GM19240 (cell line): ENCODE data around the gene KDM8.

ENCODE experiments used
- DNase-seq: peaks from one replicate; pipeline ENCODE4 v3.0.0; 2011; ENCODE audit warnings: low spot score; ENCODE audit not compliant: insufficient read length

KDM8 gene

GRCh38 chr16:27229891-27230470 is 26.7 kb downstream of the KDM8 start:
- DNase-seq, result no peak

GRCh38 chr16:27230562-27231001 is 27.3 kb downstream of the KDM8 start:
- no peak for DNase-seq

GRCh38 chr16:27231692-27232060 is 28.4 kb downstream of the KDM8 start:
- DNase-seq, result no peak

GRCh38 chr16:27232061-27232900 is 29.0 kb downstream of the KDM8 start:
- no peak for DNase-seq

GRCh38 chr16:27232901-27233625 is 29.7 kb downstream of the KDM8 start:
- DNase-seq, result no peak

GRCh38 chr16:27233731-27234130 is 30.4 kb downstream of the KDM8 start:
- no peak for DNase-seq

- no peak for DNase-seq
Measured at GRCh38 chr16:27234171-27234570, 30.8 kb downstream of the KDM8 start.

GRCh38 chr16:27234603-27235002 is 31.3 kb downstream of the KDM8 start:
- DNase-seq, result no peak

- no peak for DNase-seq
Measured at GRCh38 chr16:27235055-27235937, 32.0 kb downstream of the KDM8 start.

GRCh38 chr16:27235938-27236245 is 32.6 kb downstream of the KDM8 start:
- DNase-seq, result no peak

- DNase-seq, result no peak
Measured at GRCh38 chr16:27236635-27237218, 33.4 kb downstream of the KDM8 start.

GRCh38 chr16:27237219-27238015 is 34.1 kb downstream of the KDM8 start:
- no peak for DNase-seq

GRCh38 chr16:27238016-27238587 is 34.8 kb downstream of the KDM8 start:
- DNase-seq, result no peak

GRCh38 chr16:27238591-27238990 is 35.3 kb downstream of the KDM8 start:
- no peak for DNase-seq

GRCh38 chr16:27239026-27239425 is 35.7 kb downstream of the KDM8 start:
- no peak for DNase-seq

GRCh38 chr16:27239906-27240655 is 36.8 kb downstream of the KDM8 start:
- DNase-seq, result no peak

GRCh38 chr16:27240948-27241531 is 37.7 kb downstream of the KDM8 start:
- no peak for DNase-seq

GRCh38 chr16:27241658-27242057 is 38.3 kb downstream of the KDM8 start:
- DNase-seq, result no peak

- DNase-seq, result no peak
Measured at GRCh38 chr16:27242398-27242797, 39.1 kb downstream of the KDM8 start.
